Measurements from ENCODE around the gene PPIL1. TPM values are rescaled to one million over a fixed set of nuclear protein-coding genes. Genes with fewer than 3 reads are reported as not detected.
"Not testable (repeated sequence)": the region's sequence is repeated elsewhere in the genome, so short reads cannot be mapped to it uniquely, and the experiment has no call there.

PPIL1 gene
- polyA plus RNA-seq, 3 donors = 2.0 to 7.6 (median 5.9) TPM

DNA sequence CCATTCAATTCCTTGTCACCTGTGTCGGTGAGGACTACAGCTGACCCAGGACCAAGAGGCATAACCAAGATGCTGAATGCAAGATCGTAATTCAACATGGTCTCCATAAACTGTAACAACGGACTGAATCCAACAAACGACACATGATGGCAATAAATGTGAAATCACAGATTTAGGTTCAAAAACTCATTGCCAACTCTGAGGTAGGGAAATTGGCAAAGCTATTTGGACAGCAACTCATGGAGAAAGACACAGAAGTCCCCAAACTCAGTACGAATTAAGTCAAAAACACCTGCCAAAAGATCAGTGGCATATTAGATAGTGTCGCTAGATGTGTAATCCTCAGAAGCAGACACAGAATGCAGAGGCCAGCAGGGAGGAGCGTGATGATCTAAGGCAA lies 60.4 kb downstream of the PPIL1 start:
- H3K4me3 ChIP-seq (replicated peaks in 1 of 3; ENCODE audit: low read depth in 2 of 3, low read length in 3 of 3) = no peak overlapping the region
- H3K4me1 ChIP-seq (ENCODE audit: control insufficient read depth in 1 of 2, insufficient read depth in 2 of 2, low read length in 2 of 2) = no peaks in the 10 kb centered on the region
- no peaks in the 10 kb centered on the region for H3K36me3 ChIP-seq (replicated peaks in 1 of 2; ENCODE audit: control insufficient read depth in 1 of 2, insufficient read depth in 2 of 2, low read length in 2 of 2)
- no peak overlapping the region for H3K27ac ChIP-seq (ENCODE audit: low read depth in 1 of 2, low read length in 2 of 2)
- no peaks in the 10 kb centered on the region for H3K4me1 Mint-ChIP-seq
- no peak overlapping the region for H3K9ac ChIP-seq (ENCODE audit: insufficient read depth, low read length, poor library complexity, severe bottlenecking)
- H3K27me3 Mint-ChIP-seq (ENCODE audit: low read depth in 3 of 3) = peaks cover 4 to 7% (median 4%) of the 10 kb centered on the region in 3 donors
- H3K79me2 ChIP-seq (ENCODE audit: insufficient read depth, low read length) = no peaks in the 10 kb centered on the region
- 92% methylated on average over 4 of the region's 7 CpGs for WGBS (ENCODE audit: insufficient coverage)
- H3K9me3 Mint-ChIP-seq = no peaks in the 10 kb centered on the region
- no peak overlapping the region for H3K4me2 ChIP-seq (replicated peaks; ENCODE audit: extremely low read depth, low read length, poor library complexity, severe bottlenecking)
- TF ChIP-seq, protein P1, sequence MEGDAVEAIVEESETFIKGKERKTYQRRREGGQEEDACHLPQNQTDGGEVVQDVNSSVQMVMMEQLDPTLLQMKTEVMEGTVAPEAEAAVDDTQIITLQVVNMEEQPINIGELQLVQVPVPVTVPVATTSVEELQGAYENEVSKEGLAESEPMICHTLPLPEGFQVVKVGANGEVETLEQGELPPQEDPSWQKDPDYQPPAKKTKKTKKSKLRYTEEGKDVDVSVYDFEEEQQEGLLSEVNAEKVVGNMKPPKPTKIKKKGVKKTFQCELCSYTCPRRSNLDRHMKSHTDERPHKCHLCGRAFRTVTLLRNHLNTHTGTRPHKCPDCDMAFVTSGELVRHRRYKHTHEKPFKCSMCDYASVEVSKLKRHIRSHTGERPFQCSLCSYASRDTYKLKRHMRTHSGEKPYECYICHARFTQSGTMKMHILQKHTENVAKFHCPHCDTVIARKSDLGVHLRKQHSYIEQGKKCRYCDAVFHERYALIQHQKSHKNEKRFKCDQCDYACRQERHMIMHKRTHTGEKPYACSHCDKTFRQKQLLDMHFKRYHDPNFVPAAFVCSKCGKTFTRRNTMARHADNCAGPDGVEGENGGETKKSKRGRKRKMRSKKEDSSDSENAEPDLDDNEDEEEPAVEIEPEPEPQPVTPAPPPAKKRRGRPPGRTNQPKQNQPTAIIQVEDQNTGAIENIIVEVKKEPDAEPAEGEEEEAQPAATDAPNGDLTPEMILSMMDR (IDR thresholded peaks at IDR 0.05) = no peak
- no peaks in the 10 kb centered on the region for H3K36me3 Mint-ChIP-seq
- H4K20me1 ChIP-seq (ENCODE audit: insufficient read depth, low read length) = no peaks in the 10 kb centered on the region
- no peak overlapping the region for H3K27ac Mint-ChIP-seq
- no peaks in the 10 kb centered on the region for H3K27me3 ChIP-seq (ENCODE audit: control insufficient read depth in 2 of 2, insufficient read depth in 2 of 2, low read length in 2 of 2)
- DNase-seq = no peak
- H2AFZ ChIP-seq (ENCODE audit: insufficient read depth, low read depth, low read length, poor library complexity, severe bottlenecking) = no peak overlapping the region
- H3K9me3 ChIP-seq (replicated peaks in 1 of 2; ENCODE audit: control insufficient read depth in 1 of 2, insufficient read depth in 1 of 2, low read length in 2 of 2) = no peaks in the 10 kb centered on the region
- intact Hi-C loops (cut with micrococcal nuclease) = no loop called here
- no peak overlapping the region for H3K4me3 Mint-ChIP-seq

DNA sequence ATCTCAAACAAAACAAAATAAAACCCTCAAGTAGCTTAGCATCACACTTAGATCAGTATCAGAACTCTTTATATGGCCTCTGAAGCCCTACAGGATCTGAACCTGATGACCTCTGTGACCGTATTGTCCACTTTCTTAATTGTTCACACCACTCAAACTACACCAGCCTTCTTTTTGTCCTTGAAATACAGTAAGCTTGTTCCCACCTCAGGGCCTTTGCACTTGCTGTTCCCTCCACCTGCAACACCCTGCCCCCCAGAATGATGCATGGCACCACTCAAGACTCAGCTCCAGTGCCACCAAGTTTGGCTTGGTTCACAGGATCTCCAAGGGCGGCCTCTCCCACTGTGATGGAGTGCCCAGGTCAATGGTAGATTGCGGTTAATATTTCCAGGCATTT lies 61.1 kb downstream of the PPIL1 start:
- Mint-ChIP-seq H3K27ac (no peak overlapping the region), H3K4me1 (no peaks in the 10 kb centered on the region), H3K36me3 (no peaks in the 10 kb centered on the region), H3K9me3 (no peaks in the 10 kb centered on the region), H3K4me3 (no peak overlapping the region), H3K27me3 (ENCODE audit: low read depth in 3 of 3) (peaks cover 4 to 7% (median 4%) of the 10 kb centered on the region in 3 donors)
- TF ChIP-seq, protein P1 (IDR thresholded peaks at IDR 0.05) = no peak
- DNase-seq = no peak
- Histone ChIP-seq H3K27me3 (ENCODE audit: control insufficient read depth in 2 of 2, insufficient read depth in 2 of 2, low read length in 2 of 2) (no peaks in the 10 kb centered on the region), H3K4me2 (replicated peaks; ENCODE audit: extremely low read depth, low read length, poor library complexity, severe bottlenecking) (no peak overlapping the region), H3K79me2 (ENCODE audit: insufficient read depth, low read length) (no peaks in the 10 kb centered on the region), H3K4me3 (replicated peaks in 1 of 3; ENCODE audit: low read depth in 2 of 3, low read length in 3 of 3) (no peak overlapping the region), H3K27ac (ENCODE audit: low read depth in 1 of 2, low read length in 2 of 2) (no peak overlapping the region), H3K4me1 (ENCODE audit: control insufficient read depth in 1 of 2, insufficient read depth in 2 of 2, low read length in 2 of 2) (no peaks in the 10 kb centered on the region), H2AFZ (ENCODE audit: insufficient read depth, low read depth, low read length, poor library complexity, severe bottlenecking) (no peak overlapping the region), H3K36me3 (replicated peaks in 1 of 2; ENCODE audit: control insufficient read depth in 1 of 2, insufficient read depth in 2 of 2, low read length in 2 of 2) (no peaks in the 10 kb centered on the region), H4K20me1 (ENCODE audit: insufficient read depth, low read length) (no peaks in the 10 kb centered on the region), H3K9ac (ENCODE audit: insufficient read depth, low read length, poor library complexity, severe bottlenecking) (no peak overlapping the region), H3K9me3 (replicated peaks in 1 of 2; ENCODE audit: control insufficient read depth in 1 of 2, insufficient read depth in 1 of 2, low read length in 2 of 2) (no peaks in the 10 kb centered on the region)
- 88% methylated on average over 1 of the region's 3 CpGs for WGBS (ENCODE audit: insufficient coverage)
- intact Hi-C loops (cut with micrococcal nuclease) = no loop called here

DNA sequence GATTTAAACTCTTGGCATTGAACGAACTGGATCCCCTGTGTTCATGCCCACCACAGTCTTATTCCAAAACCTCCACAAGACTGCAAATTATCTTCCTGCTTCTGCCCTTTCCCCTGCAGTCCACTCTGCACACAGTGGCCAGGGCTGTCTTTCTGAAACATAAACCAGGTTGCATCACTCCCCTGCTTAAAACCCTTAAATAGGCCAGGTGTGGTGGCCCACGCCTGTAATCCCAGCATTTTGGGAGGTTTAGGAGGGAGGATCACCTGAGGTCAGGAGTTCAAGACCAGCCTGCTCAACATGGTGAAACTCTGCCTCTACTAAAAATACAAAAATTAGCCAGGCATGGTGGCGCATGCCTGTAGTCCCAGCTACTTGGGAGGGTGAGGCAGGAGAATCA lies 61.6 kb downstream of the PPIL1 start:
- H2AFZ ChIP-seq (ENCODE audit: insufficient read depth, low read depth, low read length, poor library complexity, severe bottlenecking); H3K79me2 ChIP-seq (ENCODE audit: insufficient read depth, low read length); H3K36me3 ChIP-seq (replicated peaks in 1 of 2; ENCODE audit: control insufficient read depth in 1 of 2, insufficient read depth in 2 of 2, low read length in 2 of 2); H3K9me3 Mint-ChIP-seq; H3K4me3 ChIP-seq (replicated peaks in 1 of 3; ENCODE audit: low read depth in 2 of 3, low read length in 3 of 3); DNase-seq; H3K9me3 ChIP-seq (replicated peaks in 1 of 2; ENCODE audit: control insufficient read depth in 1 of 2, insufficient read depth in 1 of 2, low read length in 2 of 2); H3K36me3 Mint-ChIP-seq; intact Hi-C loops (cut with micrococcal nuclease); H3K4me1 Mint-ChIP-seq; H4K20me1 ChIP-seq (ENCODE audit: insufficient read depth, low read length); H3K27me3 ChIP-seq (ENCODE audit: control insufficient read depth in 2 of 2, insufficient read depth in 2 of 2, low read length in 2 of 2); H3K4me1 ChIP-seq (ENCODE audit: control insufficient read depth in 1 of 2, insufficient read depth in 2 of 2, low read length in 2 of 2); H3K4me3 Mint-ChIP-seq; H3K27ac Mint-ChIP-seq; H3K27me3 Mint-ChIP-seq (ENCODE audit: low read depth in 3 of 3); H3K27ac ChIP-seq (ENCODE audit: low read depth in 1 of 2, low read length in 2 of 2); H3K9ac ChIP-seq (ENCODE audit: insufficient read depth, low read length, poor library complexity, severe bottlenecking); H3K4me2 ChIP-seq (replicated peaks; ENCODE audit: extremely low read depth, low read length, poor library complexity, severe bottlenecking): not testable (repeated sequence)
- WGBS (ENCODE audit: insufficient coverage) = 100% methylated on average over 1 of the region's 3 CpGs
